PC-9 (cell line): ENCODE results near the gene TEPSIN.

ENCODE experiments used
- CTCF ChIP-seq: fragments of 200-600 bp; sonication (generic); conservative IDR thresholded peaks from 2 replicates; pipeline ENCODE4 v1.6.1; 2017; ENCODE audit warnings: mixed run types, antibody characterized with exemption, mild to moderate bottlenecking, moderate library complexity
- EZH2 ChIP-seq: fragments of 200-600 bp; sonication (generic); IDR thresholded peaks from 2 replicates; pipeline ENCODE4 v1.8.0; 2017; ENCODE audit warnings: antibody characterized with exemption, low read depth

- TF ChIP-seq EZH2 (no peak), CTCF (no peak)
Measured at GRCh38 chr17:81261096-81261495, 22.2 kb upstream of the TEPSIN start.
